Neural progenitor cell (in vitro differentiated cells): ENCODE measurements around the gene RNF111.

Experiments used
- CTCF ChIP-seq: fragments of 200-600 bp; sonication (generic); IDR thresholded peaks from 2 replicates; pipeline ENCODE4 v1.5.1; 2017; ENCODE audit warnings: antibody characterized with exemption, mild to moderate bottlenecking
- EZH2 ChIP-seq: fragments of 200-600 bp; sonication (generic); IDR thresholded peaks from 2 replicates; pipeline ENCODE4 v1.6.1; 2017; ENCODE audit warnings: antibody characterized with exemption, mild to moderate bottlenecking, moderate library complexity

GRCh38 chr15:59131969-59132562 lies 144.6 kb downstream of the RNF111 start:
- no peak for TF ChIP-seq CTCF
- no peak for TF ChIP-seq EZH2
